Activated CD8-positive, alpha-beta T cell treated with anti-CD3 and anti-CD28 coated beads for 36 hours (primary cell): Measurements from ENCODE around the gene SLC13A5. TPM values are rescaled to one million over a fixed set of nuclear protein-coding genes. Genes with fewer than 3 reads are reported as not detected.

Experiments
- ATAC-seq: fragments of 200-7000 bp; cut with Tn5 transposase; one replicate; pipeline ENCODE4 v1.10.0; 2021; ENCODE audit warnings: mild to moderate bottlenecking, moderate library complexity
- CTCF ChIA-PET: fragments of 350-600 bp; sonication (Branson Sonifier 250); formaldehyde crosslinking; loops from one replicate; lab custom pipeline; 2021; ENCODE audit warnings: antibody characterized with exemption; lab: Charles Lee
- POLR2A ChIA-PET: fragments of 350-600 bp; sonication (Branson Sonifier 250); formaldehyde crosslinking; loops from one replicate; lab custom pipeline; 2021; ENCODE audit warnings: antibody characterized with exemption; lab: Charles Lee
- DNase-seq: peaks from one replicate; pipeline ENCODE4 v3.0.0-alpha.2; 2020
- H3K27ac Mint-ChIP-seq: one replicate; pipeline ENCODE4 v1.8.0; 2021; ENCODE audit warnings: mild to moderate bottlenecking, mixed read lengths
- H3K27me3 Mint-ChIP-seq: one replicate; pipeline ENCODE4 v1.8.0; 2021; ENCODE audit warnings: mixed read lengths
- H3K36me3 Mint-ChIP-seq: one replicate; pipeline ENCODE4 v1.8.0; 2021; ENCODE audit warnings: low read depth, mixed read lengths
- H3K4me1 Mint-ChIP-seq: one replicate; pipeline ENCODE4 v1.8.0; 2021; ENCODE audit warnings: low read depth, mixed read lengths
- H3K4me3 Mint-ChIP-seq: one replicate; pipeline ENCODE4 v1.8.0; 2021; ENCODE audit warnings: mild to moderate bottlenecking, moderate library complexity, mixed read lengths
- H3K9me3 Mint-ChIP-seq: one replicate; pipeline ENCODE4 v1.8.0; 2021; ENCODE audit warnings: mixed read lengths
- intact Hi-C: fragments of 100-400 bp; cut with micrococcal nuclease; formaldehyde crosslinking; loops from one replicate; pipeline ENCODE4 v1.10.0; 2022
- total RNA-seq, 2 experiments: library from RNA; stranded (reverse); gene quantifications; one replicate each; pipeline ENCODE4 v1.2.3, GENCODE V29; 2021
- TF ChIP-seq, protein P1 (sequence below): fragments of 200-600 bp; IDR thresholded peaks from one replicate; pipeline ENCODE4 v1.8.0; 2022; ENCODE audit warnings: antibody characterized with exemption, mild to moderate bottlenecking

Gene SLC13A5
- total RNA-seq, 2 experiments from 2014 or later = not detected

GRCh38 chr17:6702567-6703215, 10.5 kb downstream of the SLC13A5 start:
- intact Hi-C loops = no loop called here
- POLR2A ChIA-PET = no interaction called here
- TF ChIP-seq, protein P1, sequence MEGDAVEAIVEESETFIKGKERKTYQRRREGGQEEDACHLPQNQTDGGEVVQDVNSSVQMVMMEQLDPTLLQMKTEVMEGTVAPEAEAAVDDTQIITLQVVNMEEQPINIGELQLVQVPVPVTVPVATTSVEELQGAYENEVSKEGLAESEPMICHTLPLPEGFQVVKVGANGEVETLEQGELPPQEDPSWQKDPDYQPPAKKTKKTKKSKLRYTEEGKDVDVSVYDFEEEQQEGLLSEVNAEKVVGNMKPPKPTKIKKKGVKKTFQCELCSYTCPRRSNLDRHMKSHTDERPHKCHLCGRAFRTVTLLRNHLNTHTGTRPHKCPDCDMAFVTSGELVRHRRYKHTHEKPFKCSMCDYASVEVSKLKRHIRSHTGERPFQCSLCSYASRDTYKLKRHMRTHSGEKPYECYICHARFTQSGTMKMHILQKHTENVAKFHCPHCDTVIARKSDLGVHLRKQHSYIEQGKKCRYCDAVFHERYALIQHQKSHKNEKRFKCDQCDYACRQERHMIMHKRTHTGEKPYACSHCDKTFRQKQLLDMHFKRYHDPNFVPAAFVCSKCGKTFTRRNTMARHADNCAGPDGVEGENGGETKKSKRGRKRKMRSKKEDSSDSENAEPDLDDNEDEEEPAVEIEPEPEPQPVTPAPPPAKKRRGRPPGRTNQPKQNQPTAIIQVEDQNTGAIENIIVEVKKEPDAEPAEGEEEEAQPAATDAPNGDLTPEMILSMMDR = no peak
- H3K4me3 Mint-ChIP-seq = no peak overlapping the region
- no peaks in the 10 kb centered on the region for H3K9me3 Mint-ChIP-seq
- CTCF ChIA-PET = interaction anchor here (0.8 to 3.5 kb wide), 6 partner anchors 11 to 148 kb away, joined by 3 to 14 read pairs (median 4); no protein-coding TSS in a partner anchor
- ATAC-seq = no peak
- H3K27ac Mint-ChIP-seq = no peak overlapping the region
- DNase-seq = no peak
- no peaks in the 10 kb centered on the region for H3K27me3 Mint-ChIP-seq
- H3K36me3 Mint-ChIP-seq = no peaks in the 10 kb centered on the region
- H3K4me1 Mint-ChIP-seq = peaks cover 2% of the 10 kb centered on the region

DNA sequence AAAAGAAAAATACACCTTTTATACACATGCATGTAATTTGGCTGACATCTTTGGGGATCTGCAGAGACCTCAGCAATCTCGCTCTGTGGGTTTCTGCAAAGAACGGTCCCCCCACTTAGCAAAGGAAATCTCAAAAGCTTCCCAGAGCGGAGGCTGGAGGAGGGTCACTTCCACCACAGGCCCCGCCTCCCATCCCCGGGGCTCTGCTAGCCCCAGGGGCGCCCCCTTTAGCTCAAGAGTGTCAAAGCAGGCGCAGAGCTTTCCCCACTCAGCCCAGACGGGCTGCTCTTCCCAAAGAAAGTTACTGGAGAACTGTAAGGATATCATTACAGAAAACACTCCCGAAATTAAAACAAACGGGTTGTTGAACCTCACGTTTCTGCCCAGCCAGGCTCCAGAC, 11.4 kb downstream of the SLC13A5 start:
- TF ChIP-seq, protein P1 = peak; percentile 68
- intact Hi-C loops = no loop called here
- no peaks in the 10 kb centered on the region for H3K9me3 Mint-ChIP-seq

DNA sequence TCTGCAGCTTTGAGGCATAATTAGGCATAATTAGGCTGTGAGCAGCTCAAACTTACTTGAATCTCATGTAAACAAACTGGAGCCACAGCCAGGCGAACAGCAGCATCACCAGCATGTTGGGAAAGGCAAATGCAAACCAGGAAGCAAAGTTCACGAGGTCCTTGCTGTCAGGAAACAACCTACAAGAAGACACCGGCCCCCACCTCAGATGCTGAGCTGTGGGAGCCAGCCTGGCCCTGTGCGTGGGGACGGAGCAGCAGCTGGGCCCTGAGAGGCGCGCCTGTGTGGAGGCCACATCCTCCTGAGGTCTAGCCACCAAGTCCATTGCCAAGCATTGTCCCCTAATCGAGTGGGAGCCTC, 12.2 kb downstream of the SLC13A5 start:
- no peak for ATAC-seq
- H3K36me3 Mint-ChIP-seq = no peaks in the 10 kb centered on the region
- intact Hi-C loops = no loop called here
- no peak overlapping the region for H3K4me3 Mint-ChIP-seq
- no peaks in the 10 kb centered on the region for H3K27me3 Mint-ChIP-seq
- no peak overlapping the region for H3K27ac Mint-ChIP-seq
- ChIA-PET CTCF (interaction anchor here (2.0 to 3.5 kb wide), 4 partner anchors 19 to 142 kb away, joined by 7 to 14 read pairs (median 8); no protein-coding TSS in a partner anchor), POLR2A (no interaction called here)
- DNase-seq = no peak
- H3K9me3 Mint-ChIP-seq = no peaks in the 10 kb centered on the region
- H3K4me1 Mint-ChIP-seq = peaks cover 2% of the 10 kb centered on the region
- TF ChIP-seq, protein P1 = no peak

More for the DNA sequence above, 11.4 kb downstream of the SLC13A5 start:
- DNase-seq (peak; percentile 68), ATAC-seq (peak; percentile 92)
- ChIA-PET POLR2A (no interaction called here), CTCF (interaction anchor here (0.8 to 3.5 kb wide), 10 partner anchors 9 to 149 kb away, joined by 3 to 14 read pairs (median 4); no protein-coding TSS in a partner anchor)
- H3K4me3 Mint-ChIP-seq = no peak overlapping the region
- H3K36me3 Mint-ChIP-seq = no peaks in the 10 kb centered on the region
- no peaks in the 10 kb centered on the region for H3K27me3 Mint-ChIP-seq
- no peak overlapping the region for H3K27ac Mint-ChIP-seq
- peaks cover 2% of the 10 kb centered on the region for H3K4me1 Mint-ChIP-seq

- intact Hi-C loops = no loop called here
- Mint-ChIP-seq H3K36me3 (no peaks in the 10 kb centered on the region), H3K9me3 (no peaks in the 10 kb centered on the region), H3K27me3 (no peaks in the 10 kb centered on the region), H3K4me1 (peaks cover 2% of the 10 kb centered on the region), H3K4me3 (no peak overlapping the region), H3K27ac (no peak overlapping the region)
- DNase-seq = no peak
- no peak for ATAC-seq
- ChIA-PET POLR2A (no interaction called here), CTCF (interaction anchor here (1.2 to 3.5 kb wide), 6 partner anchors 19 to 194 kb away, joined by 3 to 14 read pairs (median 7); no protein-coding TSS in a partner anchor)
- TF ChIP-seq, protein P1 = no peak
Measured at GRCh38 chr17:6699997-6700947, 12.9 kb downstream of the SLC13A5 start.
